GM23248 (cell line): ENCODE measurements around the gene PTHLH.

Experiments
- EZH2 ChIP-seq: fragments of 200-600 bp; sonication (generic); IDR thresholded peaks from 2 replicates; pipeline ENCODE4 v1.6.1; 2018; ENCODE audit warnings: antibody characterized with exemption, mild to moderate bottlenecking; ENCODE audit not compliant: insufficient read depth, poor library complexity, severe bottlenecking
- EZH2phosphoT487 ChIP-seq: fragments of 200-600 bp; sonication (generic); IDR thresholded peaks from 2 replicates; pipeline ENCODE4 v1.6.1; 2018; ENCODE audit warnings: antibody characterized with exemption, moderate library complexity, mild to moderate bottlenecking, low read depth; ENCODE audit not compliant: insufficient read depth

- TF ChIP-seq EZH2 = no peak
- TF ChIP-seq EZH2phosphoT487 = no peak
These were observed 26.1 kb downstream of the PTHLH start for GRCh38 chr12:27946421-27946820.
